Neural cell (in vitro differentiated cells): ENCODE results near the gene MPZL1. TPM values are rescaled to one million over a fixed set of nuclear protein-coding genes. Genes with fewer than 3 reads are reported as not detected.

Experiments
- H2AFZ ChIP-seq: fragments of 200-600, 300-800 bp; sonication (generic), shearing (Covaris generic); 2 replicates; pipeline ENCODE4 v1.6.0; 2014; ENCODE audit warnings: low read depth, mild to moderate bottlenecking, antibody characterized with exemption, low read length, moderate library complexity
- H3F3A ChIP-seq: fragments of 200-600 bp; shearing (Covaris generic); 2 replicates; pipeline ENCODE4 v1.6.1; 2016; ENCODE audit warnings: mild to moderate bottlenecking, moderate library complexity, mixed read lengths, antibody characterized with exemption, low read length; ENCODE audit not compliant: insufficient read depth, poor library complexity, severe bottlenecking
- H3K27ac ChIP-seq: fragments of 200-600, 300-800 bp; sonication (generic), shearing (Covaris generic); 2 replicates; pipeline ENCODE4 v1.5.1; 2014; ENCODE audit warnings: mild to moderate bottlenecking, low read length, moderate library complexity
- H3K27me3 ChIP-seq: fragments of 300-800, 200-600 bp; sonication (generic), shearing (Covaris generic); 2 replicates; pipeline ENCODE4 v1.6.0; 2014; ENCODE audit warnings: mild to moderate bottlenecking, low read depth, low read length, moderate library complexity; ENCODE audit not compliant: insufficient read depth
- H3K36me3 ChIP-seq: fragments of 300-800, 200-600 bp; sonication (generic), shearing (Covaris generic); 2 replicates; pipeline ENCODE4 v1.5.1; 2014; ENCODE audit warnings: mild to moderate bottlenecking, antibody characterized with exemption, low read length, moderate library complexity; ENCODE audit not compliant: insufficient read depth
- H3K4me2 ChIP-seq: fragments of 300-800, 200-600 bp; sonication (generic), shearing (Covaris generic); 2 replicates; pipeline ENCODE4 v1.6.0; 2014; ENCODE audit warnings: mild to moderate bottlenecking, low read length
- H3K4me3 ChIP-seq: fragments of 300-800, 200-600 bp; sonication (generic), shearing (Covaris generic); 2 replicates; pipeline ENCODE4 v1.5.1; 2014; ENCODE audit warnings: mild to moderate bottlenecking, low read length, moderate library complexity
- H3K79me2 ChIP-seq: fragments of 200-600 bp; shearing (Covaris generic); replicated peaks from 2 replicates; pipeline ENCODE4 v1.6.0; 2014; ENCODE audit warnings: mild to moderate bottlenecking, low read length, moderate library complexity; ENCODE audit not compliant: insufficient read depth
- H3K9ac ChIP-seq: fragments of 300-800, 200-600 bp; sonication (generic), shearing (Covaris generic); 2 replicates; pipeline ENCODE4 v1.6.1; 2016; ENCODE audit warnings: mild to moderate bottlenecking, low read length, mixed read lengths
- H3K9me2 ChIP-seq: fragments of 200-600 bp; shearing (Covaris generic); 2 replicates; pipeline ENCODE4 v1.6.1; 2016; ENCODE audit warnings: mild to moderate bottlenecking, low read length, mixed read lengths; ENCODE audit not compliant: insufficient read depth
- H3K9me3 ChIP-seq: fragments of 200-600, 300-800 bp; sonication (generic), shearing (Covaris generic); 2 replicates; pipeline ENCODE4 v1.6.1; 2016; ENCODE audit warnings: mild to moderate bottlenecking, mixed run types, low read length, moderate library complexity, mixed read lengths
- H4K20me1 ChIP-seq: fragments of 200-600 bp; shearing (Covaris generic); 2 replicates; pipeline ENCODE4 v1.6.1; 2016; ENCODE audit warnings: mild to moderate bottlenecking, mixed run types; ENCODE audit not compliant: insufficient read depth
- CTCF ChIP-seq: fragments of 450-650 bp; IDR thresholded peaks from 2 replicates; pipeline ENCODE4 v1.5.1; 2014; ENCODE audit warnings: antibody characterized with exemption, mild to moderate bottlenecking, moderate library complexity; ENCODE audit not compliant: poor library complexity, severe bottlenecking
- EP300 ChIP-seq: fragments of 450-650 bp; conservative IDR thresholded peaks from 2 replicates; pipeline ENCODE4 v1.6.1; 2014; ENCODE audit warnings: antibody characterized with exemption, mild to moderate bottlenecking, moderate library complexity; ENCODE audit not compliant: poor library complexity, severe bottlenecking
- EZH2 ChIP-seq: fragments of 200-600, 300-800 bp; shearing (Covaris generic), sonication (generic); IDR thresholded peaks from 2 replicates; pipeline ENCODE4 v1.6.1; 2014; ENCODE audit warnings: antibody characterized with exemption, low read length, borderline replicate concordance, mild to moderate bottlenecking; ENCODE audit not compliant: insufficient read depth, poor library complexity, severe bottlenecking
- MXI1 ChIP-seq: fragments of 450-650 bp; conservative IDR thresholded peaks from 2 replicates; pipeline ENCODE4 v1.6.1; 2014; ENCODE audit warnings: antibody characterized with exemption, mild to moderate bottlenecking; ENCODE audit not compliant: poor library complexity, severe bottlenecking
- POLR2AphosphoS5 ChIP-seq: IDR thresholded peaks from 2 replicates; pipeline ENCODE4 v1.6.1; 2012
- RAD21 ChIP-seq: fragments of 450-650 bp; conservative IDR thresholded peaks from 2 replicates; pipeline ENCODE4 v1.6.1; 2014; ENCODE audit warnings: antibody characterized with exemption, mild to moderate bottlenecking, moderate library complexity
- SMC3 ChIP-seq: fragments of 450-650 bp; conservative IDR thresholded peaks from 2 replicates; pipeline ENCODE4 v1.6.1; 2014; ENCODE audit warnings: antibody characterized with exemption, mild to moderate bottlenecking, moderate library complexity; ENCODE audit not compliant: poor library complexity
- TAF1 ChIP-seq: IDR thresholded peaks from 2 replicates; pipeline ENCODE4 v1.6.1; 2012; ENCODE audit warnings: low read depth
- polyA plus RNA-seq: library from polyadenylated mRNA; depleted of rRNA; stranded (reverse); fragments of >200 nt; gene quantifications from 2 replicates; pipeline ENCODE4 v1.2.3, GENCODE V29; 2014
- TF ChIP-seq, protein P1 (sequence below): IDR thresholded peaks from 2 replicates; pipeline ENCODE4 v1.6.1; 2012; ENCODE audit warnings: borderline replicate concordance

Gene MPZL1
- polyA plus RNA-seq, 1 donor from 2014 or later = 167 TPM

DNA sequence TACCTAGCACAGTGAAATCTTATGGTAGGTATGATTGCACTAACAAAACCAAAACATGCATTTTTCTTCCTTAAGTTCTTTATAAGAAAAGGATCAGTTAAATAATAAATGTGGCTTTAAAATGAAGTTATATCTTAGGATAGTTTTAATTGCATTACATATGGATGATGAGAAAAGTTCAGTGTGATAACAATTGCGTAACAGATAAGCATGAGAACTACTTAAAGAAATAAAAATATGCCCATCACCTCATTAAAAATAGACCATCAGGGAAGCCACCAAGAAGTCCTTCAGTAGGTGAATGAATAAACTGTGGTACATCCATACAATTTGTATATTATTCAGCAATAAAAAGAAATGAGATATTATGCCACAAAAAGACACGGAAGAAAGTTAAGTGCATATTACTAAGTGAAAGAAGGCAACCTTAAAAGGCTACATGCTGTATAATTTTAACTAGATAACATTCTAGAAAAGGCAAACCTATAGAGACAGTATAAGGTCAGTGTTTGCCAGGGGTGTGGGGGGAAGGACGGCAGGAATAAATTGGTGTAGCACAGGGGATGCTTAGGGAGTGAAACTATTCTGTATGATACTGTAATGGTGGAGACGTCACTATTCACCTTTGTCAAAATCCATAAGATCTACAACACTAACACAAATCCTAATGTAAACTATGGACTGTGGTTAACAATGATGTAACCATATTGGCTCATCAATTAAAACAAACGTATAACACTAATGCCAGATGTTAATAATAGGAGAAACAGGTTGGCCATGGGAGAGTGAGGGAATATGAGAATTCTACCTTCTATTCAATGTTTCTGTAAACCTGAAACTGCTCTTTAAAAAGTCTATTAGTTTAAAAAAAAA, 42.9 kb downstream of the MPZL1 start:
- no peaks in the 10 kb centered on the region for H3K9me2 ChIP-seq
- no peaks in the 10 kb centered on the region for H3F3A ChIP-seq
- H3K27me3 ChIP-seq = no peaks in the 10 kb centered on the region
- H3K4me2 ChIP-seq = no peak overlapping the region
- H4K20me1 ChIP-seq = no peaks in the 10 kb centered on the region
- no peaks in the 10 kb centered on the region for H3K79me2 ChIP-seq
- H3K27ac ChIP-seq = no peak overlapping the region
- H2AFZ ChIP-seq = no peak overlapping the region
- TF ChIP-seq EP300 (no peak), TAF1 (no peak)
- H3K9me3 ChIP-seq = no peaks in the 10 kb centered on the region
- H3K4me3 ChIP-seq = no peak overlapping the region
- no peak overlapping the region for H3K9ac ChIP-seq
- H3K36me3 ChIP-seq = no peaks in the 10 kb centered on the region

DNA sequence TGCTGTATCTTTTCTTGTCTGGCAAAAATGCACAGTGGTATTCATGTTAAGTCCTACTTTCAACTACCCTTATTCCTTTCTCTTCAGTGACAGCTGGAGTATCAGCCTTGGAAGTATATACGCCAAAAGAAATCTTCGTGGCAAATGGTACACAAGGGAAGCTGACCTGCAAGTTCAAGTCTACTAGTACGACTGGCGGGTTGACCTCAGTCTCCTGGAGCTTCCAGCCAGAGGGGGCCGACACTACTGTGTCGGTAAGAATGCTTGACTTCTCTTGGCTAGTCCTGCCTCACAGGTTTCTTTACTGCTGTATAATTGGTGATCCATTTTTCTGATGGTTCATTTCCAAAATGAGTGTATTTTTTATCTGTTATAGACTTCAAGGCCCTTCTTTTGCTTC, 43.7 kb downstream of the MPZL1 start:
- no peaks in the 10 kb centered on the region for H4K20me1 ChIP-seq
- no peaks in the 10 kb centered on the region for H3F3A ChIP-seq
- H3K4me2 ChIP-seq = no peak overlapping the region
- no peak for TF ChIP-seq EZH2
- TF ChIP-seq RAD21 = no peak
- TF ChIP-seq, protein P1, sequence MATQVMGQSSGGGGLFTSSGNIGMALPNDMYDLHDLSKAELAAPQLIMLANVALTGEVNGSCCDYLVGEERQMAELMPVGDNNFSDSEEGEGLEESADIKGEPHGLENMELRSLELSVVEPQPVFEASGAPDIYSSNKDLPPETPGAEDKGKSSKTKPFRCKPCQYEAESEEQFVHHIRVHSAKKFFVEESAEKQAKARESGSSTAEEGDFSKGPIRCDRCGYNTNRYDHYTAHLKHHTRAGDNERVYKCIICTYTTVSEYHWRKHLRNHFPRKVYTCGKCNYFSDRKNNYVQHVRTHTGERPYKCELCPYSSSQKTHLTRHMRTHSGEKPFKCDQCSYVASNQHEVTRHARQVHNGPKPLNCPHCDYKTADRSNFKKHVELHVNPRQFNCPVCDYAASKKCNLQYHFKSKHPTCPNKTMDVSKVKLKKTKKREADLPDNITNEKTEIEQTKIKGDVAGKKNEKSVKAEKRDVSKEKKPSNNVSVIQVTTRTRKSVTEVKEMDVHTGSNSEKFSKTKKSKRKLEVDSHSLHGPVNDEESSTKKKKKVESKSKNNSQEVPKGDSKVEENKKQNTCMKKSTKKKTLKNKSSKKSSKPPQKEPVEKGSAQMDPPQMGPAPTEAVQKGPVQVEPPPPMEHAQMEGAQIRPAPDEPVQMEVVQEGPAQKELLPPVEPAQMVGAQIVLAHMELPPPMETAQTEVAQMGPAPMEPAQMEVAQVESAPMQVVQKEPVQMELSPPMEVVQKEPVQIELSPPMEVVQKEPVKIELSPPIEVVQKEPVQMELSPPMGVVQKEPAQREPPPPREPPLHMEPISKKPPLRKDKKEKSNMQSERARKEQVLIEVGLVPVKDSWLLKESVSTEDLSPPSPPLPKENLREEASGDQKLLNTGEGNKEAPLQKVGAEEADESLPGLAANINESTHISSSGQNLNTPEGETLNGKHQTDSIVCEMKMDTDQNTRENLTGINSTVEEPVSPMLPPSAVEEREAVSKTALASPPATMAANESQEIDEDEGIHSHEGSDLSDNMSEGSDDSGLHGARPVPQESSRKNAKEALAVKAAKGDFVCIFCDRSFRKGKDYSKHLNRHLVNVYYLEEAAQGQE = no peak
- no peak for TF ChIP-seq CTCF
- TF ChIP-seq POLR2AphosphoS5 = no peak
- TF ChIP-seq EP300 = no peak
- no peak for TF ChIP-seq SMC3
- TF ChIP-seq TAF1 = no peak
- no peak for TF ChIP-seq MXI1
- H3K4me3 ChIP-seq = no peak overlapping the region
- H3K9ac ChIP-seq = no peak overlapping the region
- H3K27me3 ChIP-seq = no peaks in the 10 kb centered on the region
- H3K9me2 ChIP-seq = no peaks in the 10 kb centered on the region
- H2AFZ ChIP-seq = no peak overlapping the region
- H3K27ac ChIP-seq = no peak overlapping the region
- H3K36me3 ChIP-seq = no peaks in the 10 kb centered on the region
- no peaks in the 10 kb centered on the region for H3K79me2 ChIP-seq
- no peaks in the 10 kb centered on the region for H3K9me3 ChIP-seq
